HEK293T (cell line): ENCODE results near the gene SLCO3A1.

Experiments
- ZNF384 ChIP-seq: fragments of 450-650 bp; IDR thresholded peaks from 2 replicates; pipeline ENCODE4 v1.6.1; 2016
- TF ChIP-seq, protein P1 (sequence below): fragments of 450-650 bp; IDR thresholded peaks from 2 replicates; pipeline ENCODE4 v1.6.1; 2016

DNA sequence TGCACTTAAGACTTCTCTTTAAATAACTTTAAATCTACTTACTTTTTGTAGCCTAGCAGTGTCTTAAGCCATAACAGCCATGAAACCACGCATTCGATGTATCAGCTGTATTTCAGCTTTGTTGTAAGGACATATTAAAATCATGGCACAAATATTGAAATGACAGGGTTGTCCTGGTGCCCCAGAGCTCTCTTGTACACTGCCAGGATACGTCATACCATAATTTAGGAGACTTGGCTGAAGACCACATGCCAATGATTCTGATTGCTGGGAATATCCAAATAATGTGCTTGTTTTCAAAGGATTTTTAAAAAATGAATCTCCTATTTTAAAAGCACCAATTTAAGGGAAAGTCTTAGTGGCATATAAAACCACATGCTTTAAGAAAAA lies 265.4 kb downstream of the SLCO3A1 start:
- no peak for TF ChIP-seq ZNF384
- TF ChIP-seq, protein P1, sequence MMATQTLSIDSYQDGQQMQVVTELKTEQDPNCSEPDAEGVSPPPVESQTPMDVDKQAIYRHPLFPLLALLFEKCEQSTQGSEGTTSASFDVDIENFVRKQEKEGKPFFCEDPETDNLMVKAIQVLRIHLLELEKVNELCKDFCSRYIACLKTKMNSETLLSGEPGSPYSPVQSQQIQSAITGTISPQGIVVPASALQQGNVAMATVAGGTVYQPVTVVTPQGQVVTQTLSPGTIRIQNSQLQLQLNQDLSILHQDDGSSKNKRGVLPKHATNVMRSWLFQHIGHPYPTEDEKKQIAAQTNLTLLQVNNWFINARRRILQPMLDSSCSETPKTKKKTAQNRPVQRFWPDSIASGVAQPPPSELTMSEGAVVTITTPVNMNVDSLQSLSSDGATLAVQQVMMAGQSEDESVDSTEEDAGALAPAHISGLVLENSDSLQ, result no peak
